ENCODE data around the gene PCF11. TPM values are rescaled to one million over a fixed set of nuclear protein-coding genes. Genes with fewer than 3 reads are reported as not detected.

PCF11 gene
- total and polyA plus RNA-seq, 2 of the 13 experiments (the other 11 are each of a cell fraction or from before 2014, with no cell fraction given), result 40.3 to 47.7 TPM

- no peak for ATAC-seq
Measured at GRCh38 chr11:83147895-83148294, 9.0 kb upstream of the PCF11 start.

More at GRCh38 chr11:83147895-83148294, 9.0 kb upstream of the PCF11 start:
- DNase-seq (ENCODE audit: low spot score) (no peak), FAIRE-seq (no peak)
- intact Hi-C loops (cut with micrococcal nuclease; ENCODE audit: unreplicated experiment), result no loop called here
- Histone ChIP-seq H3K9me3 (ENCODE audit: low read length) (no peaks in the 10 kb centered on the region), H4K20me1 (ENCODE audit: insufficient read depth, low read length) (no peaks in the 10 kb centered on the region), H3K27ac (ENCODE audit: extremely low read length, insufficient read depth, low read length) (no peak overlapping the region), H3K36me3 (replicated peaks in 1 of 2; ENCODE audit: control insufficient read depth in 1 of 2, insufficient read depth in 2 of 2, low read length in 2 of 2) (no peaks in the 10 kb centered on the region), H3K79me2 (ENCODE audit: insufficient read depth, low read length) (no peaks in the 10 kb centered on the region), H3K9ac (ENCODE audit: insufficient read depth, low read depth, low read length) (no peak overlapping the region), H2AFZ (ENCODE audit: low read length) (no peak overlapping the region), H3K27me3 (ENCODE audit: control insufficient read depth in 1 of 2, insufficient read depth in 2 of 2, low read length in 2 of 2) (peaks cover 0 to 11% of the 10 kb centered on the region in 2 experiments; a peak in 2 of 5 replicates), H3K4me3 (replicated peaks in 1 of 3; ENCODE audit: insufficient read depth in 1 of 3, low read depth in 2 of 3, low read length in 3 of 3) (no peak overlapping the region), H3K4me2 (ENCODE audit: low read depth, low read length) (no peak overlapping the region), H3K4me1 (ENCODE audit: insufficient read depth, low read length) (no peaks in the 10 kb centered on the region)
- in situ Hi-C loops (cut with HindIII; ENCODE audit: extremely low pct_ligation_motif_present, low pct_unique_long_range_greater_than_20kb), result no loop called here
- POLR2A ChIA-PET, result interaction anchor here (3.3 kb wide), 1 partner anchor 9 kb away, joined by 17 read pairs; the partner anchor contains the start of gene PCF11
- CTCF ChIA-PET (ENCODE audit: low intra/inter-chr PET ratio, low total read pairs), result no interaction called here
- TF ChIP-seq ISX (CRISPR knock-in tag; conservative IDR thresholded peaks at IDR 0.05), result no peak
- no peak for TF ChIP-seq ZNF816 (CRISPR knock-in tag; IDR thresholded peaks at IDR 0.05; ENCODE audit: borderline replicate concordance)
- no peak for TF ChIP-seq KLF9 (CRISPR knock-in tag; IDR thresholded peaks at IDR 0.05; ENCODE audit: low read depth)
- TF ChIP-seq NCOA1 (CRISPR knock-in tag; IDR thresholded peaks at IDR 0.05), result no peak
- TF ChIP-seq IKZF1 (IDR thresholded peaks at IDR 0.05), result no peak
- TF ChIP-seq ZNF512B (CRISPR knock-in tag; IDR thresholded peaks at IDR 0.05; ENCODE audit: borderline replicate concordance), result no peak
- TF ChIP-seq NFYC (CRISPR knock-in tag; IDR thresholded peaks at IDR 0.05), result no peak
- TF ChIP-seq AGO2 (optimal IDR thresholded peaks at IDR 0.05; ENCODE audit: low read depth, low read length), result no peak
- no peak for TF ChIP-seq ZFP41 (CRISPR knock-in tag; IDR thresholded peaks at IDR 0.05; ENCODE audit: borderline replicate concordance)
- TF ChIP-seq SNRNP70 (IDR thresholded peaks at IDR 0.05; ENCODE audit: low read depth, low read length), result no peak
- TF ChIP-seq REXO4 (CRISPR knock-in tag; IDR thresholded peaks at IDR 0.05; ENCODE audit: borderline replicate concordance), result no peak
- TF ChIP-seq ZNF326 (CRISPR knock-in tag; IDR thresholded peaks at IDR 0.05; ENCODE audit: borderline replicate concordance), result no peak
- TF ChIP-seq ZIK1 (CRISPR knock-in tag; IDR thresholded peaks at IDR 0.05; ENCODE audit: borderline replicate concordance, low read depth), result no peak
- TF ChIP-seq DZIP1 (CRISPR knock-in tag; IDR thresholded peaks at IDR 0.05), result no peak
- no peak for TF ChIP-seq ZNF558 (CRISPR knock-in tag; IDR thresholded peaks at IDR 0.05; ENCODE audit: borderline replicate concordance)
- TF ChIP-seq MAFG (CRISPR knock-in tag; IDR thresholded peaks at IDR 0.05), result no peak
- TF ChIP-seq PCBP1 (IDR thresholded peaks at IDR 0.05; ENCODE audit: borderline replicate concordance, low read depth, low read length), result no peak
- BruUV-seq (replicated peaks), result no TSS peak
- 14% methylated on average over 4 of the region's 4 CpGs for WGBS (ENCODE audit: low lambda C conversion rate)
